ENCODE measurements around the gene NACAD.

NACAD gene

DNA sequence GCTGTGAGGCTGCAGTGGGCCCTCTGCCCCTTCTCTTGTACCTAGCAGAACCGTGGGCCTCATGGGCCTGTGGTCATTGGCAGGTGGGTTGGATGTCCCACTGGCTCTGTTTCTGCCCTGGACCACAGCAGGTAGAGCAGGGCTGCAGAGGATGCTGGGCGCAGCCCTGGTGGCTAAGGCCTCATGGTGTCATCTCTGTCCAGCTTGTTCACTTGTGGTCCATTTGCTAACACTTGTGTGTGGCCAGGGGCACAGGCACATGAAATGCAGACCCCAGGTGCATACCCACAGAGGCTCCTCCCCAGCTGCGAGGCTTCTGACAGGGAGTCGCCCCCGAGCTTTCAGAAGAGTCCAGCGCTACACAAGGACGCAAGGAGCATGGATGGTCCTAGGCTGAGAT lies 45.1 kb upstream of the NACAD start:
- Histone ChIP-seq H3K4me2 (ENCODE audit: low read length) (no peak overlapping the region), H4K20me1 (ENCODE audit: insufficient read depth, low read length) (no peaks in the 10 kb centered on the region), H3K9me3 (ENCODE audit: low read length) (no peaks in the 10 kb centered on the region), H3F3A (ENCODE audit: insufficient read depth, low read length) (no peaks in the 10 kb centered on the region), H3K9me2 (ENCODE audit: low read depth, low read length) (no peaks in the 10 kb centered on the region), H3K4me1 (ENCODE audit: insufficient read depth, low read length, severe bottlenecking) (no peaks in the 10 kb centered on the region), H3K27me3 (ENCODE audit: insufficient read depth, low read length) (no peaks in the 10 kb centered on the region; the same call in 1 of the 2 replicates), H3K9ac (ENCODE audit: low read length) (no peak overlapping the region), H2AFZ (ENCODE audit: low read length) (no peak overlapping the region), H3K4me3 (ENCODE audit: low read depth, low read length, poor library complexity, severe bottlenecking) (no peak overlapping the region), H3K36me3 (ENCODE audit: insufficient read depth, low read length) (no peaks in the 10 kb centered on the region), H3K27ac (ENCODE audit: low read depth, low read length, poor library complexity, severe bottlenecking) (no peak overlapping the region), H3K79me2 (ENCODE audit: insufficient read depth, low read length) (no peaks in the 10 kb centered on the region)
- TF ChIP-seq, protein P1, sequence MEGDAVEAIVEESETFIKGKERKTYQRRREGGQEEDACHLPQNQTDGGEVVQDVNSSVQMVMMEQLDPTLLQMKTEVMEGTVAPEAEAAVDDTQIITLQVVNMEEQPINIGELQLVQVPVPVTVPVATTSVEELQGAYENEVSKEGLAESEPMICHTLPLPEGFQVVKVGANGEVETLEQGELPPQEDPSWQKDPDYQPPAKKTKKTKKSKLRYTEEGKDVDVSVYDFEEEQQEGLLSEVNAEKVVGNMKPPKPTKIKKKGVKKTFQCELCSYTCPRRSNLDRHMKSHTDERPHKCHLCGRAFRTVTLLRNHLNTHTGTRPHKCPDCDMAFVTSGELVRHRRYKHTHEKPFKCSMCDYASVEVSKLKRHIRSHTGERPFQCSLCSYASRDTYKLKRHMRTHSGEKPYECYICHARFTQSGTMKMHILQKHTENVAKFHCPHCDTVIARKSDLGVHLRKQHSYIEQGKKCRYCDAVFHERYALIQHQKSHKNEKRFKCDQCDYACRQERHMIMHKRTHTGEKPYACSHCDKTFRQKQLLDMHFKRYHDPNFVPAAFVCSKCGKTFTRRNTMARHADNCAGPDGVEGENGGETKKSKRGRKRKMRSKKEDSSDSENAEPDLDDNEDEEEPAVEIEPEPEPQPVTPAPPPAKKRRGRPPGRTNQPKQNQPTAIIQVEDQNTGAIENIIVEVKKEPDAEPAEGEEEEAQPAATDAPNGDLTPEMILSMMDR (IDR thresholded peaks at IDR 0.05; ENCODE audit: low read length) = no peak
- no peak for TF ChIP-seq EZH2 (IDR thresholded peaks at IDR 0.05; ENCODE audit: borderline replicate concordance, low read length)

DNA sequence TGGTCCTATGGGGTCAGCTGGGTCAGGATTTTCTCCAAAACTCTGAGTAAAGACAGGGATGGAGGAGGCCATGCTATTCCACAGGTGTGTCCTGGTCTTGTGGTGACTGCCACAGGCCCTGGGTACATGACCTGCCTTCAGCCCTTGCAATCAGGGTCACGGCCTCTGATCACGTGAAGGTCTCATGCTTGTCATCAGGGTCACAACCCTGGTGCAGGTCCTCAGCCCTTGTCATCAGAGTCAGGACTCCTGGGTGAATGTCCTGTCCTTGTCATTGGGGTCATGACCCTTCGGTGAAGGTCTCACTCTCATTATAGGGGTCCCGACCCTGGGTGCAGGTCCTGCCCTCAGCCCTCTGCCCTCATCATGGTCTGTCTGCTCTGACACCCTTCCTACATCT lies 44.6 kb upstream of the NACAD start:
- Histone ChIP-seq H3F3A (ENCODE audit: insufficient read depth, low read length) (no peaks in the 10 kb centered on the region), H3K4me2 (ENCODE audit: low read length) (no peak overlapping the region), H2AFZ (ENCODE audit: low read length) (no peak overlapping the region), H3K9me3 (ENCODE audit: low read length) (no peaks in the 10 kb centered on the region), H3K9ac (ENCODE audit: low read length) (no peak overlapping the region), H3K4me1 (ENCODE audit: insufficient read depth, low read length, severe bottlenecking) (no peaks in the 10 kb centered on the region), H3K36me3 (ENCODE audit: insufficient read depth, low read length) (no peaks in the 10 kb centered on the region), H3K9me2 (ENCODE audit: low read depth, low read length) (no peaks in the 10 kb centered on the region), H3K27me3 (ENCODE audit: insufficient read depth, low read length) (no peaks in the 10 kb centered on the region; the same call in 1 of the 2 replicates), H4K20me1 (ENCODE audit: insufficient read depth, low read length) (no peaks in the 10 kb centered on the region), H3K27ac (ENCODE audit: low read depth, low read length, poor library complexity, severe bottlenecking) (no peak overlapping the region), H3K79me2 (ENCODE audit: insufficient read depth, low read length) (no peaks in the 10 kb centered on the region), H3K4me3 (ENCODE audit: low read depth, low read length, poor library complexity, severe bottlenecking) (no peak overlapping the region)
- no peak for TF ChIP-seq EZH2 (IDR thresholded peaks at IDR 0.05; ENCODE audit: borderline replicate concordance, low read length)
- TF ChIP-seq, protein P1 (IDR thresholded peaks at IDR 0.05; ENCODE audit: low read length) = no peak

DNA sequence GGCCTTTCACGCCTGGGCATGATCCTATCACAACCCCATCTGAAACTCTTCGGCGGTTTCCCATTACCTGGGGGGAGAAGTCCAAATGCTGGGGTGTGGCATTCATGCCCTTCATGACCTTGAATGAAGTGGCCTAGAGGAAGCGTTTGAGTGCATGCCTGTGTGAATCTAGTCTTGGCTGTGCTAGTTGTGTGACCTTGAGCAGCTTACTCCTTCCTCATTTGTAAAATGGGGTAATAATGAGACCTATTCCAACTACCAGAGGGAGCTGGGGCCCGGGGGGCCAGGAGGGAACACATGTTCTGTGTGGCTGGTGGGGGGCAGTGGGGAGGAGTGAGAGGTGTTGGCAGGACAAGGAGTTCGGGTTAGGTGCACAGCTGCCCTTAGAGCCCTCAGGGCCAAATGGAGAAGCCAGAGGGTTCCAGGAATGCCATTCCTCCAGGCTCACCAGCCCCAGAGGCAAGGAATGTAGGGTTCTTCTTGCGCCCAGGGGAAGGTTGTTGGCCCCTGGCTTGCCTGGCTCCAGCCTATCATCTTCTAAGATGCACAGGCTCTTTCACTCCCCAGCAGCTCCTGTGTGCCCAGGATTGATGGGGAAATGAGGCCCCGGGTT lies 44.0 kb upstream of the NACAD start:
- Histone ChIP-seq H3K4me3 (ENCODE audit: low read depth, low read length, poor library complexity, severe bottlenecking) (no peak overlapping the region), H3K4me2 (ENCODE audit: low read length) (no peak overlapping the region), H4K20me1 (ENCODE audit: insufficient read depth, low read length) (no peaks in the 10 kb centered on the region), H3K27ac (ENCODE audit: low read depth, low read length, poor library complexity, severe bottlenecking) (no peak overlapping the region), H3K9me2 (ENCODE audit: low read depth, low read length) (no peaks in the 10 kb centered on the region), H3K36me3 (ENCODE audit: insufficient read depth, low read length) (no peaks in the 10 kb centered on the region), H3K27me3 (ENCODE audit: insufficient read depth, low read length) (no peaks in the 10 kb centered on the region; the same call in 1 of the 2 replicates), H3K79me2 (ENCODE audit: insufficient read depth, low read length) (no peaks in the 10 kb centered on the region), H3K4me1 (ENCODE audit: insufficient read depth, low read length, severe bottlenecking) (no peaks in the 10 kb centered on the region), H3K9me3 (ENCODE audit: low read length) (no peaks in the 10 kb centered on the region), H2AFZ (ENCODE audit: low read length) (no peak overlapping the region), H3K9ac (ENCODE audit: low read length) (no peak overlapping the region), H3F3A (ENCODE audit: insufficient read depth, low read length) (no peaks in the 10 kb centered on the region)
- TF ChIP-seq, protein P1 (IDR thresholded peaks at IDR 0.05; ENCODE audit: low read length) = no peak
- no peak for TF ChIP-seq EZH2 (IDR thresholded peaks at IDR 0.05; ENCODE audit: borderline replicate concordance, low read length)

Data from OCI-LY1 (cell line).